Hematopoietic multipotent progenitor cell treated with erythropoietin and hydrocortisone succinate and interleukin-3 and kit ligand, for 4 days (in vitro differentiated cells): Measurements from ENCODE around the gene CHST11.

Experiments
- DNase-seq: peaks from one replicate; pipeline ENCODE4 v3.0.0-alpha.2; 2015

Gene CHST11

DNA sequence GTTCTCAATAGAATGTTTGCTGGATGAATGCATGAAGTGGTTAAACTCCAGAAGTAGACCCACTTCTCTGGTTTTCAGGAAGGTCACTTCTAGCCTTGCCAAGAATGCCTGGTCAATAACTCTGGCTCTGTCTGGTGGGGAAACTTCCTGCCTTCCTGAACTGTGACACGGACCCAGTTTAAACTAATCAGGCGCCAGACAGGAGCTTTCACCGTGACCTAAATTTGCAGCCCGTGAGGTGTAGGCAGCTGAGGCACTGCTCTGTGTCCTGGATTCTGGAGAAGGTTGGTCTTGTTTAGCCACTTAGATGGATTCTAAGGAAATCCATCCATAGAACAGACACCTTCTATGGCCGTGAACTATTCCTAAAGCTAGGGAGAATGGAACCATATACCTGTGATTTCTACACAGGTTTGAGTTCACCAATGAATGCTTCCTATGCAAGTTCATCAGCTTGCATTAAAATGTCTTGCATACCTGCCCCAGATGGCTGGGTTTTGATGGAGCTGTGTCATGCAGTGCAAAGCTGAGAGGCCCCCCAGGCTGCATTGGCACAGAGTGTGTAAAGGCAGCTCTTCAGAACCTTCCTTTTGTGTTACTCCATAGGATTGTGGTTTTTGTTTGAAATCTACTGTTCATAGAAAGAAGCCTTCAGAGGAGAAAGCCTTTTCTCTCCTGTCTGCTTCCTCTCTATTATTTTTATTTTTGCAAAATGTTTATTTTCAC lies 4.4 kb downstream of the CHST11 start:
- peak; percentile 63 for DNase-seq

DNA sequence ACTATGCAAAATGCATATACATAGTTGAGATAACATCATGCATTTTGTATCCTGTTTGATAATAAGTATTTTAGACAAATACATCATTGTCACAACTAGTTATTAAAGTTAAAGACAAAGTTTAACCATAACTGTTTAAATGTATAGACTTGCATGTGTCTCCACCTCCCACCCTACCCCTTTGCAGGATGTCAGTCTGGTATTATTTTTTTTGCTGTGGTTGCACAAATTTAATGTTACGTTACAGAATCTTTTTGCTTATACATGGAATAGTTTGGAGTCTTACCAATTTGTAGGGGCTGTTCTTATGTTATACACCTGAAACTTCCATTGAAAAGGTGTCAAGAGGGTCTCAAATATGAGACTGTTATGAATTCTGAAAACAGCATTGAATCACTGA lies 5.6 kb downstream of the CHST11 start:
- no peak for DNase-seq

DNA sequence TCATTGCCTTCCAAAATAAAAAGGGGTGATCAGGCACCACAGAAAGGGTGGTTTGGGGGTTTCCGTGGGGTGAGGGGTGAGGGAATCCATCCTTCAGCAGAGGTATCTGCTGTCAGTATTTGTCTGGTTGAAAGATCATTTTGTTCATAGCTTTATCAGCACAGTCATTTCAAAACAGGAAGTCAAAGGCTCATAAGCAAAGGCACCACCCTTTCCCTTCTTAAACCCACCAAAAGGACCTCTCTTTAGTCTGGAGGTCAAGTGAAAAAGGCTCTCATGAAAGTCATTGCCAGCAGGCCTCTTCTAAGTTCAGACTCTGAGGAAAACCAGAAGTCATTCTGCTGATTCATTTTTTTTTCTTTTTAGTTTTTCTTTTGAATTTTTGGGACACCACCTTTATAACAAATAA lies 6.2 kb downstream of the CHST11 start:
- peak; percentile 86 for DNase-seq

DNA sequence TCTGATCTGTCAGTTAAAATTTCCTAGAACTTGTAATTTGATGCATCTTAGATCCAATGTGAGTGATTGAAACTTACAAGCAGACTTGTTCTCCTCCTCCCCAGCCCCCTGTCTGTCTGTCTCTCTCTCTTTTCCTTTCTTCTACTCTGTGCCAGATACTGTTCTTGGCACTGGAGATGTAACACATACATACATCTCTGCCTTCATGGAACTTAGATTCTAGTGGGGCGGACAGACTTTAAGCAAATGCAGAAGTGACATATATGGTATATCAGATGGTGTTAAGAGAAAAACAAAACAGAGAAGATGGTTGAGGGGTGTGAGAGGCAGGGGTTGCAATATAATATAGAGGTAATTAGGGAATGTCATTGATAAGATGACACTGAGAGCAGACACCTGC lies 6.6 kb downstream of the CHST11 start:
- peak; percentile 55 for DNase-seq

DNA sequence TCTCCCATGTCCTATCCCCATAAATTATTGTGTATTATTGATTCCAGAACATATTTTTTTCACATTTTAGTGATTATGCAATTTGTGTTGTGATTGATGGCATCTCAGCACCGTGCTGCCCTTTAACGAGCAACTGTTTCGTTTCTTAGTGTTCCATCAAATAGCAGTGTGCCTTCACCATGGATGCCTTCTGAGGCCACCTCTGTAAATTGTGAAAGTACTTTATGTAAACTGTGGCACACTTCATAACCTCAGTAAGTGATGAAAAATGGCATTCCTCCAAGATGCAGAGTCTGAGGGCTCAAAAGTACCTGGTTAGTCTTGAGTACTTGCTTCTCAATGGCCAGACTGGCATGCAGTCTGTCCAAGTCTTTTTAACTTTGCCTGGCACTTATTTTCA lies 8.2 kb downstream of the CHST11 start:
- DNase-seq = no peak

DNA sequence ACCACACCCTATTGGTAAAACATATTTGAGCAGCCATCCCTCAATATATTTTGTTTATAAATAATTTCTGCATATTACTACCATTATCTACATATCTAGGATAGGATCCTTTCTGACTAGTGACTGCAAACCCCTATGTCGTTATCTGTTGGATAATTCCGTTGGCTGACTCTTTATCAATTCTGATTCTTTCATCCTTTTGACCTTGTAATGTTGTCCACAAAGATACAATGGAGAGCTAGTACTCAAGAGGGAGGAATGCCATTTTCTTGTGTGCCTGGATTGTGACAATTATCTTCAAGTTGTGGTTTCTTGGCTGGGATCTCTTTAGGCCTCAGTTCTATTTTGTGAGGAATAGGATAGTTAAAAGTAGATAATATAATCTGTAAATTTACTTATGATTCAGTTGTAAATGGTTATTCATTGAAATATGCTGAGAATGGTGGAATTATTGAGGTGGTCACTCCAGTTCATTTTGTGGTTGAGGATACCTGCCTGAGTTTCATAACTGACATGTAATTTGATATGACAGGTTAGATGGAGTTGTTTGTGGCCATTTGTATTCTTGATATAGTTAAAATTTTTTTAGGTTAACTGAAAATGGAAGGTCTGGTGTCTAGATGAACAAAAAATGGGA lies 10.1 kb downstream of the CHST11 start:
- no peak for DNase-seq

DNA sequence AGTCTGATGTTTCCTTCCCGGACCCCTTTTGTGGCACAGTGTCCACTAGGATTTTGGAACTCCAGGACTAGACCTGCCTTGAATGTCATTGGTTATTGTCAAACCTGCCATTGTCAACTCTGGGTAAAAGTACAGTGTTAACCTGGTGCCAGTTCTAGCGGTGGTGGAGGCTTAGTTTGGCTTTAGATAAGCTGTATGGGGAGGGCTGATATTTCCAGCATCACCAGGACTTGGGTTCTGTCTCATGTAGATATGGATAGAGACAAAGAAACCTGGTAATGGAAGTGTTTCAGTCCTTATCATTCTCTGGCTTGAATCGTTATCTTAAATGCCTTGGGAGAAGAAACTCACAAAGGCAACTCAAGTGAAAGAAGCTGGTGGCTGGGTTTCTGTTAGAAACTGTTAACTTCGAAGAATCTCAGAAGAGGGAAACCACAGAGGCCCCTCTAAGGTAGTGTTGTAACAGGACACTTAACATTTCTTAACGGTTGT lies 10.6 kb downstream of the CHST11 start:
- peak; percentile 95 for DNase-seq

DNA sequence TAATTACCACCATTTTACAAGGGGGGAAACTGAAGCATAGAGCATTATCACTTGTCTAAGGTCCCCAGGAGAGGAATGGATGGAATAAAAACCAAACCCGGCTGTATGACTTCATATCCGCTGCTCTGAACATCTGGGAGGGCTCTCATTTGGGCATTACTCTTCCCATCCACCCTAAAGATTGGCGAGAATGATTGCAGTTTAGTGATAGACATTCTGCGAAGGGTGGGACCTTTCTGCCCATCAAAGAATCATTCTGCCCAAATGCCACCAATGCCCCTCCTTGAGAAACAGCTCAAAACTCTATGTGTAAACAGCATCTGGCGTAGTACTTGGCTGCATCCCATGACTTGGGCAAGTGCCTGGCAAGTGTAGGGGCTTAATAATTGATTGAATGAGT lies 11.6 kb downstream of the CHST11 start:
- DNase-seq = no peak

DNA sequence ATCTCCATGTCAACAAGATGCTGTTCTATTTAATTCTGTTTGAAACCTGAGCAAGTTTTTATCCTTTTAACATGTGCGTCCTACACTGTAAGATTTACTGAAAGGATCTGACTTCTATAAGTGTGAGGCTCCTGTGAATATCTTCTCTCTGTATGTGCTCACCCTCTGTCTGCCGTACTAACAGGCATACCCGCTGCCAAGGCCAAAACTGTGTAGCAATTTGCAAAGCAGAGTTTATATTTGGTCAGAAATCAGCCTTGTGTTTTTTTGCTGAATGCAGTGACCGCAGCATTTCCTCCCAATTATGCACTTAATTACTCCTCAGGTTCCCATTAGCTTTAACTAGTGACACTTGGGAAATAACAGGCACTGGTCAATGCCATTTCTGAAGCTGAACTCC lies 12.3 kb downstream of the CHST11 start:
- DNase-seq = no peak

DNA sequence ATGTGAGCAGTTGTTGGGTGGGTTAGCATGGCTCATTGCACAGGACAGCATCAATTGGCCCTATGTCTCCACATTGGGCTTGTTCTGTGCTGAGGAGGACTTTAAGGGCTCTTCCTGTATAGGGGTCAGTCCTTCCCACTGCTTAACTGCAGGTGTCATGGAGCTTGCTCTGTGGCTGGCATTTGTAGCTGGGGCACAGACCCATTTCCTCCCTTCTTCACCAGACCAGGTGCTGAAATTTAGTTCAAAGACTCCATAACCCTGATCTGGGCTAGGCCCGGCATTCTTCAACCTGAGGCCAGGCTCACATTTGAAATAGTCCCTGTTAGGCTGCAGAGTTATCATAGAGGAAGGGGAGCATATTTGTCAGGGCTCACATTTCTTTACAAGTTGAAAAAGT lies 12.8 kb downstream of the CHST11 start:
- DNase-seq = no peak

DNA sequence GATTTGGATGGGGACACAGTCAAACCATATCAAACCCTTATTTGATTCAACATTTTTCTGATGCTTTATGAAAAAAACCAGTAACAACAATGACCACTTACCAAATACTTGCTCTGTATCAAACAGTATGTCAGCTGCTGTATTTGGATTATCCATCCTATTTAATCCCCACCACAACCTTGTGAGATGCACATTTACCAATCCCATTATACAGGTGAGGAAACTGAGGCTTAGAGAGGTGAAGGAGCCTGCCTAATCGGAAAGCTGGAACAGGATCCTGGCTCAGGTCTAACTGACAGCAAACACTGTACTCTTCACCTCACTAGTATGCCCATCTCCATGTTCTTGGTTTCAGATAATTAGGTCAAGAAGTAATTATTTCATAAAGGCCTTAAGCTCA lies 13.8 kb downstream of the CHST11 start:
- no peak for DNase-seq

DNA sequence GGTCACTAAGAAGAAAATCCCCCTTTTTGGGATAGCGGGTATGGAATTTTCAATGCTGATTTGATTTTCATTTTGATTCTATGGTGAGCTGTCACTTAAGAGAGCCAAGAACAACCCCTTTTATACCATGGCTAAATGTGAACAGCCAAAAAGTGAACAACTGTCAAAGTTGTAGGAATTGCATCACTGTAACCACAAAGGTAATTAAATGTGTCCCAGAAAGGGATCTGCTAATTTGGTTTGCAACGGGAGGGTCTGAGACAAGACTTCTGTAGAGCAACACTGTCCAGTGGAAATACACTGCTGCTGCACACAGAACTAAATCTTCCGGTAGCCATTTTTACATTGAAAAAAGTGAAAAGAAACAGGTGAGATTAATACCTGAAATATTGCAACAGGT lies 14.6 kb downstream of the CHST11 start:
- no peak for DNase-seq

DNA sequence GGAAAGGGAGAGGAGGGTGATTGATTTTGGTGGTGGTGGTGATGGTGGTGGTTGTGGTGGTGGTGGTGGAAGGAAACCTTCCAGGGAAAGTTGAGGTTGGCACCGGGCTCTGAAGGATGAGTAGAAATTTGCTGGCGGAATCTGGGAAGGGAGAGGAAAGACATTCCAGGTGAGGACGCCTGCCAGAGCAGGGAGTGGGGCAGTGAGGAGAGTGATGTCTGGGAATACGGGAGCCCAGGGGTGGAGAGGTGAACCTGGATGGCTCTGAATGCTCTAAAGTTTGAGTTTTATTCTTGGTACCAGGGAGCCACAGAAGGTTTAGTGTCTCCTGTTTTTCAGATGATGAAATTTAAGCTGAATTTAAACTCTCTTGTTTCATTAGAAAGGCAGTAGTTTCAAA lies 16.0 kb downstream of the CHST11 start:
- DNase-seq = peak; percentile 0

DNA sequence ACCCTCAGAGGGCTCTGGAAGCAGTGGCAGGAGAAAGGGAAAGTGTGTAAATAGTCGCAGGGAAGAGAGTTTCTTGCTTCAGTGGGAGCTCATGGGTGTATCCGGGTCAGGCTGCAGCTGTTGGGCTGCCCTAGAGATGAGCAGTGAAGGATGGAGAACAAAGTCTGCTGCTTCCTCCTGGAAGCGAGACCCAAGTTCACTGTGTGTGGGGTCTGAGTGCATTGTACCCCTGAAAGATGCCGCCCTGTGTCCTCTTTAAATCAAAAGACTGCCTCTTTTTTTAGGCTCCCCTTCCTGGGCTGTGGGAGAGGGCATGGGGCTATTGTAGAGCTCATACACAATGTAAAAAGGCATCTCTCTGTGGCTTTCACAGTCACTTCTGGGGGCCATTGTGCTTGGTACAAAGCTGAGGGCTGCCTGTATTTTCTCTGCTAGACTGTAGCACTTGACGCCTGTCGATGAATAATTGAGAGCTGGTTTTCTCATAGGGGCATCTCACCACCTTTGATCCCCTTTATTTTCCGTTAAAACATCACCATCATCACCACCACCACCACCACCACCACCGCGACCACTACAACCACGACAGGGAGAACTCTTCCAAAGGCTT lies 16.7 kb downstream of the CHST11 start:
- DNase-seq = peak; percentile 27

DNA sequence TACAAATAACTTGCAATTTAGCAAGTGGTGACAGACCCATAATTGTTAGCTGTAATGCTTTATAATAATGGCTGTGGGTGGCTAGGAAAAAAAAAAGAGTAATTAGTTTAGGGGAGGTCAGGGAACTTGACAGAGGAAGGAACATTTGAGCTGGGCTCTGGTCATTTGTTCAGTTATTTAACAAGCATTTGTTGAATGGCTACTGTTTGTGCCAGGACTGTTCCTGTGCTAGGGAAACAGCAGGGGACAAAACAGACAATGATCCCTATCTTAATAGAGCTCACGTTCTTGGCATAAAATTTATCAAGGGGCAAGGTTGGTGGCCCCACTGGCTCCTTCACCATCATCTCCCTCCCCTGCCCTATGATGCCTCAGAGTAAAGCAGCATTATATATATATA lies 18.5 kb downstream of the CHST11 start:
- no peak for DNase-seq

DNA sequence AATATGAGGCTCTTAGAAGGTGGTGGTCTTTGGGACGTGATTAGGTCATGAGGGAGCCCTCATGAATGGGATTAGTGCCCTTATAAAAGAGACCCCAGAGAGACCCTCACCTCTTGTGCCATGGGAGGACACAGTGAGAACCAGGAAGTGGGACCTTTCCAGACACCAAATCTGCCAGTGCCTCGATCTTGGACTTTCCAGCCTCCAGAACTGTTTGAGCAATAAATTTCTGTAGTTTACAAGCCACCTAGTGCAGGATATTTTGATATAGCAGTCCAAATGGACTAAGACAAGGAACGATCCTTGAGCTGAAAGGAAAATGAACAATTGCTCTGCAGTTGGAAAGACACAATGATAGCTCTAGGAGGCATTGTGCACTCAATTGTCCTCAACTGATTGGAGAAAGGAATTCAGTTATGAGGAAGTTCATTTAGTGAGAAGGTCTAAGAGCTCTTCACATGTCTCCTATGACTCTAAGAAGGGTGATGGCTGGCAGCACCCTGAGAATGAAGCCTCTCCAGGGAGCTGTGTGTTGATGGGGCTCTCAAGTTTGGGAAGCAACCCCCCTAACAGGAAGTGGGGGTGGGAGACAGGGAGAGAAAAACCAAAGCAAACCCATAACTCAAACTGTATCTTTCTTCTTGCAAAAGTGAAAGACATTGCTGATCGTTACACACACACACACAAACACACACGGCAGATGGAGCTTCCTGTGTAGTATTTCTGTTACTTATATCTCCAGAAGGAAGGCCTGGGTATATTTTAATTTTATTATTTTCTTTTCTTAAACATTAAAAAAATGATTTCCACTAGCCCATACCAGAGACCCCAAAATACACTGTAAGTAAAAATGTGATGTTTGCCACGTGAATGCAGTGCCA lies 21.0 kb downstream of the CHST11 start:
- peak; percentile 58 for DNase-seq

DNA sequence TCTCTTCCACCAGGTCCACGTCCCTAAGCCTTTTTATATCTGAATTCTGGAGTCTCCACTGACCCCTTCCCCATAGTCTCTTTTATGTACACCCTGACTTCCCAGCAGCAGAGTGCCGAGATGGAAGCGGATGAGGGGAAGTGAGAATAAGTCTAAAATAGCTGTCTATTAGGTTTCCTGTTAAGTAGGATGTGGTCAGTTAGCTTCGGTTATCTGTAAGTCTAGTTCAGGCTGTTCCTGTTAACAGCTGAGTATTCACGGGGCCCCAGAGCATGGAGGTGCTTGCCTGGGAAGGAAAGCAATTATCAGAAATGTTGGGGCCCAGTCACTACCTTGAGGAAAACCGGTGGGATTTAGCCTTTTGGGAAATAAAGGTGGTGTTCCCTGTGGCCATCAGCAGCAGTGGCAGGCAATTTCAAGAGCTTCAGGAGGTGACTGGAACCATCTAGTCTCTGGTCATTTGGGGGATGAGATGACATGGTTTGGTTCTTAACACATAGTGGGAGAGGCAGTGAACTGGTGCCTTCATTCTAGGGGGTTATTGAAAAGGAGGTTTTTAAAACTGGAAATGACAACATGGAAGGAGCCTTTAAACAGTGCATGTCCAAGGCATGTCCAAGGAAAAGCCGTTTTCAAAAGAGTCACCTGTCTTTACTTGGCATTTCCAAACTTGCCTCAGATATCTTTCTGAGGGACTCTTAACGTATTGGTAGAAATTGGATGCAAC lies 21.8 kb downstream of the CHST11 start:
- peak; percentile 91 for DNase-seq

DNA sequence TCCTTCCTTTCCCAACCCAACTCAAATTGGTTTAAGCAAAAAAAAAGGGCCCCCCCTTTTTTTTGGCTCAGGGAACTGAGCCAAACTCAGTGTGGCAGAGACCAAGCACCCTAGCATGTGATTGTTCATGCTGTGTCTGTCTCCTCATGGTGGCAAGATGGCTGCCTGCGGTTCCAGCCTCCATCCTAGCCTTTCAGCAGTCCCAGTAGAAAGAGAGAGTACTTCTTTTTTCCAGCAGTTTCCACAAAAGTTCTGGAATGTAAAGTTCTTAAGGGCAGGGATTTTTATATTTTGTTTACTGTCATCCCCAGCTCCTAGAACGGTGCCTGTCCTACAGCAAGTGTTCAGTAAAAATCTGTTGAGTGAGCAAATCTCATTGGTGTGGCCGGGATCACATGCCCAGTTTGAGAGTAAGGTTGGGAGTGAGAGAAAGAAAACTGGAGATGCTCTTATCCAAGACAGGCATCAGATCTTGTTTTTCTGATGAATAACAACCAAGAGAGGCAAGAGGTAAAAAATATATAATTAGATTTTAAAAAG lies 22.4 kb downstream of the CHST11 start:
- DNase-seq = no peak

DNA sequence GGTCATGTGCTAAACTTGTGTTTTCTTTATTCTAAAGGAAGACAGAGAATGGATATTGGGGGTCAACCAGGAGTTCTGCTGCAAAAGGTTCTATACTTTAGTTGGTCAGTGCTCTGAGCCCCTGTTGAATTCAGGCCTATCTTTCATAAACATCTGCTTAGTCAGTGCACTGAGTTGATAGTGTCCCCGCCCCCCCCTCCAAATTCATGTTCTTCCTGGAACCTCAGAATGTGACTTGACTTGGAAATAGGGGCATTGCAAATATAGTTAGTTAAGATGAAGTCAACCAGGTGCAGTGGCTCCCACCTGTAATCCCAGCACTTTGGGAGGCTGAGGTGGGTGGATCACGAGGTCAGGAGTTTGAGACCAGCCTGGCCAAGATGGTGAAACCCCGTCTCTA lies 23.3 kb downstream of the CHST11 start:
- DNase-seq = peak; percentile 68

DNA sequence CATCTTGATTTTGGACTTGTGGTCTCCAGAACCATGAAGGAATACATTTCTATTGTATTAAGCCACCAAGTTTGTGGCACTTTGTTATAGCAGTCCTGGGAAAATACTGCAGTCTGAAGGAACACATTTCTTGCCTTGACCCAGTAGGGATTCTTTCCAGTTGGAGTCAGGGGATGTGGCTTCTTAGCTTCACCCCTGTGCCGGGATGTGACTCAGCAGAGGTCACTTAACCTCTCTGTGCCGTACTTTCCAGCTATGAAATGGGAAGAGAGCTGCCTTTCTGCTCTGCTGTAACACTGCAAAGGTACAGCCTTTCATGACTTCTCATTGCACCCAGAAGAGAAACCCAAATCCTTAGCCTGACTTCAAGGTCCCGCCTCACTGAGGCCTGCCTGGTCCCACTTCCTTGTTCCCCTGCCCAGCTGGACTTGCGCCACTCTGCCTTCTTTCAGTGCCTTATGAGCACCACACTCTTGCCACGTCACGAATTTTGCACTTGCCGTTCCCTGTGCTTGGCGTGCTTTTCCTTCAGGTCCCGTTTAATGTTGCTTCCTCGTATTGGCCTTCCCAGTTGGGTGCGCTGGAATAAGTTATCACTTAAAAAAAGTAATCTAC lies 24.2 kb downstream of the CHST11 start:
- DNase-seq = peak; percentile 55

DNA sequence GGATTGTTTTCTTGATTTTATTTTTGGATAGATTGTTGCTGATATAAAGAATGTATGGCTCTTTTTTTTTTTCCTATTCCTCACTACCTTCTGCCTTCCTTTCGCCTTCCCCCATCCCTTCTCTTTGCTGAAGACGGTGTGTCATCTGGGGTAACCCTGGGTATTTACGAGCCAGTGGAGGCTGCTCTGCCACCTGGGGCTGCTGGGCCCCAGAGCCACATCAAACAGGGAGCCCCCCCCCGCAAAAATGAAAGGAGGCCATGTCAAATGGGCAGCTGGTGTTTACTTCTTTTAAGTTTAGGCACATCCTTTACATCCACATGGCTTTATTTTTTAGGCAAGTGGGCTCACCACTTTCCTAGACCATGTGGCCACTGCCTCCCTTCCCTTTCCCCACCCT lies 25.4 kb downstream of the CHST11 start:
- DNase-seq = no peak

DNA sequence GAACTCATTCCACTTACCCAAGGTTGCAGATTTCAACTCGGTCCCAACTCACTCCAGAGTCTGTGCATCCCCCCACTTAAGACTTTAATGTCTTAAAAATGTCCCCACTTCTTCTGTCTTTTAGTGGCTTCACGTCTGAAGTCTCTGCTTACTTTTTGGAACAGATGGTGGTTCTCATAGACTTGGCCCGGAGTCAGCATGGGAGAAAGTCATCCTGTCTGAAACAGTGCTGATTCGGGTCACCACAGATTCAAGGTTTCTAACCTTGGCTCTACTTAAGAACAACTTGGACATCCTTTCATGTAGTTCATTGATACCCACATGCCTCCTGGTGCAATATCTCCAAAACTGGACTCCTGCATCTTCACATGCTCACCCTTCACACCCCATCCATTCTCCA lies 26.0 kb downstream of the CHST11 start:
- no peak for DNase-seq
